ENCODE results near the gene RNU7-1.

The RNU7-1 gene

GRCh38 chr12:6950401-6950801 lies 6.8 kb downstream of the RNU7-1 start:
- DNase-seq (ENCODE audit: low read depth), result no peak
- TF ChIP-seq CTCF (IDR thresholded peaks at IDR 0.05; ENCODE audit: control insufficient read depth, insufficient read depth, low read depth, low read length, missing control alignments), result peak; percentile 17
- no peak overlapping the region for H3K4me3 ChIP-seq (ENCODE audit: control insufficient read depth, low read depth, low read length)

GRCh38 chr12:6950811-6951540 lies 7.4 kb downstream of the RNU7-1 start, which contains the start of gene PTPN6:
Gene PTPN6, plus strand, starts transcription at chr12:6951356. Its CDS starts 157 bp downstream, at chr12:6951513.
- no peak for DNase-seq (ENCODE audit: low read depth)
- TF ChIP-seq CTCF (IDR thresholded peaks at IDR 0.05; ENCODE audit: control insufficient read depth, insufficient read depth, low read depth, low read length, missing control alignments), result no peak
- H3K4me3 ChIP-seq (ENCODE audit: control insufficient read depth, low read depth, low read length), result no peak within 1 kb of the TSS

GRCh38 chr12:6951551-6952120 lies 8.0 kb downstream of the RNU7-1 start:
- TF ChIP-seq CTCF (IDR thresholded peaks at IDR 0.05; ENCODE audit: control insufficient read depth, insufficient read depth, low read depth, low read length, missing control alignments), result no peak
- H3K4me3 ChIP-seq (ENCODE audit: control insufficient read depth, low read depth, low read length), result no peak overlapping the region
- DNase-seq (ENCODE audit: low read depth), result no peak

GRCh38 chr12:6952121-6952862 lies 8.7 kb downstream of the RNU7-1 start:
- no peak for TF ChIP-seq CTCF (IDR thresholded peaks at IDR 0.05; ENCODE audit: control insufficient read depth, insufficient read depth, low read depth, low read length, missing control alignments)
- no peak for DNase-seq (ENCODE audit: low read depth)
- H3K4me3 ChIP-seq (ENCODE audit: control insufficient read depth, low read depth, low read length), result no peak overlapping the region

- TF ChIP-seq CTCF (IDR thresholded peaks at IDR 0.05; ENCODE audit: control insufficient read depth, insufficient read depth, low read depth, low read length, missing control alignments), result no peak
- DNase-seq (ENCODE audit: low read depth), result no peak
- no peak overlapping the region for H3K4me3 ChIP-seq (ENCODE audit: control insufficient read depth, low read depth, low read length)
Observed at GRCh38 chr12:6952863-6953441, 9.3 kb downstream of the RNU7-1 start.

GRCh38 chr12:6953442-6954315 lies 10.1 kb downstream of the RNU7-1 start:
- DNase-seq (ENCODE audit: low read depth), result no peak
- TF ChIP-seq CTCF (IDR thresholded peaks at IDR 0.05; ENCODE audit: control insufficient read depth, insufficient read depth, low read depth, low read length, missing control alignments), result no peak
- no peak overlapping the region for H3K4me3 ChIP-seq (ENCODE audit: control insufficient read depth, low read depth, low read length)
